H9 (cell line): ENCODE measurements around the gene SIAH2. TPM values are rescaled to one million over a fixed set of nuclear protein-coding genes. Genes with fewer than 3 reads are reported as not detected.

Experiments used
- DNase-seq: peaks from one replicate; pipeline ENCODE4 v3.0.0-alpha.2; 2017
- H2AFZ ChIP-seq: one replicate; pipeline ENCODE4 v1.6.1; 2013; ENCODE audit warnings: mild to moderate bottlenecking, low read length, control low read depth, moderate library complexity
- H2AK5ac ChIP-seq: 2 replicates; pipeline ENCODE4 v1.6.1; 2013; ENCODE audit warnings: low read length, control low read depth, mixed read lengths; ENCODE audit not compliant: insufficient read length
- H2BK120ac ChIP-seq: one replicate; pipeline ENCODE4 v1.6.1; 2013; ENCODE audit warnings: low read depth, mild to moderate bottlenecking, low read length, control low read depth, inconsistent platforms; ENCODE audit not compliant: poor library complexity, severe bottlenecking
- H2BK12ac ChIP-seq: 2 replicates; pipeline ENCODE4 v1.6.1; 2013; ENCODE audit warnings: low read length, control low read depth, mixed read lengths, low read depth; ENCODE audit not compliant: insufficient read length
- H2BK15ac ChIP-seq: 2 replicates; pipeline ENCODE4 v1.6.1; 2013; ENCODE audit warnings: low read depth, low read length, control low read depth
- H2BK20ac ChIP-seq: one replicate; pipeline ENCODE4 v1.6.1; 2013; ENCODE audit warnings: low read depth, mild to moderate bottlenecking, low read length, control low read depth, inconsistent platforms; ENCODE audit not compliant: poor library complexity, severe bottlenecking
- H2BK5ac ChIP-seq: 2 replicates; pipeline ENCODE4 v1.6.1; 2013; ENCODE audit warnings: low read length, control low read depth, mixed read lengths; ENCODE audit not compliant: insufficient read length
- H3K14ac ChIP-seq: 2 replicates; pipeline ENCODE4 v1.6.1; 2013; ENCODE audit warnings: low read length, control low read depth; ENCODE audit not compliant: insufficient read depth
- H3K18ac ChIP-seq: 2 replicates; pipeline ENCODE4 v1.6.1; 2013; ENCODE audit warnings: low read depth, mild to moderate bottlenecking, mixed read lengths, low read length, control low read depth; ENCODE audit not compliant: insufficient read length
- H3K23ac ChIP-seq: 2 replicates; pipeline ENCODE4 v1.6.1; 2013; ENCODE audit warnings: low read length, control low read depth, mixed read lengths, low read depth; ENCODE audit not compliant: insufficient read length
- H3K23me2 ChIP-seq: 2 replicates; pipeline ENCODE4 v1.6.1; 2013; ENCODE audit warnings: low read depth, mild to moderate bottlenecking, mixed read lengths, low read length, control low read depth; ENCODE audit not compliant: insufficient read length, poor library complexity, severe bottlenecking
- H3K27ac ChIP-seq: 2 replicates; pipeline ENCODE4 v1.5.1; 2013; ENCODE audit warnings: low read length, control low read depth, mixed read lengths, low read depth; ENCODE audit not compliant: insufficient read length
- H3K27me3 ChIP-seq: 2 replicates; pipeline ENCODE4 v1.6.1; 2013; ENCODE audit warnings: low read length, control low read depth, inconsistent platforms; ENCODE audit not compliant: insufficient read depth
- H3K4ac ChIP-seq: 2 replicates; pipeline ENCODE4 v1.6.1; 2013; ENCODE audit warnings: low read depth, mild to moderate bottlenecking, control low read depth, inconsistent platforms, low read length, moderate library complexity
- H3K4me1 ChIP-seq: 2 replicates; pipeline ENCODE4 v1.6.1; 2013; ENCODE audit warnings: low read length, control low read depth, inconsistent platforms; ENCODE audit not compliant: insufficient read depth
- H3K4me2 ChIP-seq: 2 replicates; pipeline ENCODE4 v1.6.1; 2013; ENCODE audit warnings: low read length, control low read depth, mixed read lengths; ENCODE audit not compliant: insufficient read length, insufficient read depth
- H3K56ac ChIP-seq: 2 replicates; pipeline ENCODE4 v1.6.1; 2013; ENCODE audit warnings: low read depth, mild to moderate bottlenecking, mixed read lengths, low read length, control low read depth; ENCODE audit not compliant: insufficient read length
- H3K79me1 ChIP-seq: 2 replicates; pipeline ENCODE4 v1.6.1; 2013; ENCODE audit warnings: low read depth, mild to moderate bottlenecking, moderate library complexity, low read length, control low read depth, inconsistent platforms; ENCODE audit not compliant: insufficient read depth, poor library complexity, severe bottlenecking
- H3K79me2 ChIP-seq: 2 replicates; pipeline ENCODE4 v1.6.1; 2013; ENCODE audit warnings: low read length, control low read depth, inconsistent platforms; ENCODE audit not compliant: insufficient read depth
- H3K9ac ChIP-seq: 2 replicates; pipeline ENCODE4 v1.6.1; 2013; ENCODE audit warnings: low read length, control low read depth, mixed read lengths; ENCODE audit not compliant: insufficient read length; ENCODE audit errors: extremely low read depth
- H3K9me3 ChIP-seq: one replicate; pipeline ENCODE4 v1.6.1; 2013; ENCODE audit warnings: low read depth, low read length, inconsistent platforms; ENCODE audit not compliant: control insufficient read depth
- H3T11ph ChIP-seq: one replicate; pipeline ENCODE4 v1.6.1; 2013; ENCODE audit warnings: mild to moderate bottlenecking, low read length, control low read depth, inconsistent platforms
- H4K20me1 ChIP-seq: one replicate; pipeline ENCODE4 v1.6.1; 2013; ENCODE audit not compliant: control insufficient read depth, insufficient read length, insufficient read depth
- H4K5ac ChIP-seq: 2 replicates; pipeline ENCODE4 v1.6.1; 2013; ENCODE audit warnings: low read depth, mild to moderate bottlenecking, mixed read lengths, low read length, control low read depth; ENCODE audit not compliant: insufficient read length
- H4K8ac ChIP-seq: replicated peaks from 2 replicates; pipeline ENCODE4 v1.6.1; 2013; ENCODE audit warnings: low read length, control low read depth, mixed read lengths, low read depth; ENCODE audit not compliant: insufficient read length
- H4K91ac ChIP-seq: 2 replicates; pipeline ENCODE4 v1.6.1; 2013; ENCODE audit warnings: low read depth, mild to moderate bottlenecking, moderate library complexity, mixed read lengths, low read length, control low read depth; ENCODE audit not compliant: insufficient read length
- H3K27ac Mint-ChIP-seq, 3 experiments: 2 replicates in 2 of 3; 3 replicates in 1 of 3; pipeline ENCODE4 v1.8.0; 2020 to 2021; ENCODE audit warnings: mixed read lengths in 3 of 3, mild to moderate bottlenecking in 1 of 3, moderate library complexity in 1 of 3
- H3K27me3 Mint-ChIP-seq: 2 replicates; pipeline ENCODE4 v1.8.0; 2021; ENCODE audit warnings: low read depth, mild to moderate bottlenecking, moderate library complexity, mixed read lengths
- H3K36me3 Mint-ChIP-seq, 3 experiments: 2 replicates in 2 of 3; 3 replicates in 1 of 3; pipeline ENCODE4 v1.8.0; 2020 to 2021; ENCODE audit warnings: low read depth in 3 of 3, mixed read lengths in 3 of 3; ENCODE audit not compliant: insufficient read depth in 1 of 3
- H3K4me1 Mint-ChIP-seq, 2 experiments: 2 replicates each; pipeline ENCODE4 v1.8.0; 2020; ENCODE audit warnings: mixed read lengths in 2 of 2
- H3K4me3 Mint-ChIP-seq, 2 experiments: 2 replicates in 1 of 2; 3 replicates in 1 of 2; pipeline ENCODE4 v1.8.0; 2020 to 2021; ENCODE audit warnings: mild to moderate bottlenecking in 2 of 2, mixed read lengths in 2 of 2, moderate library complexity in 1 of 2
- H3K9me3 Mint-ChIP-seq, 2 experiments: 2 replicates in 1 of 2; 3 replicates in 1 of 2; pipeline ENCODE4 v1.8.0; 2020; ENCODE audit warnings: mild to moderate bottlenecking in 2 of 2, mixed read lengths in 2 of 2, moderate library complexity in 1 of 2
- CTCF ChIP-seq: fragments of 200-600 bp; sonication (generic); conservative IDR thresholded peaks from 3 replicates; pipeline ENCODE4 v1.8.0; 2021; ENCODE audit warnings: antibody characterized with exemption, mild to moderate bottlenecking
- WGBS: extraction: QIAGEN DNeasy Blood & Tissue Kit; methylation state at CpG from one replicate; pipeline ENCODE4 v1.1.7; 2013; ENCODE audit warnings: missing lambda C conversion rate, low lambda C conversion rate, mixed read lengths; ENCODE audit not compliant: insufficient read length; ENCODE audit errors: extremely low coverage; 5-methylcytosine and 5-hydroxymethylcytosine counted together
- total RNA-seq: library from RNA; stranded (reverse); gene quantifications from 2 replicates; pipeline ENCODE4 v1.2.1, GENCODE V29; 2021

Gene SIAH2
- total RNA-seq, 1 experiment from 2014 or later, result 17.4 TPM

GRCh38 chr3:150744041-150744918 is 18.7 kb downstream of the SIAH2 start:
- H3K27me3 Mint-ChIP-seq, result no peaks in the 10 kb centered on the region
- H3K79me1 ChIP-seq, result no peaks in the 10 kb centered on the region
- no peak overlapping the region for H4K91ac ChIP-seq
- H3K4me1 ChIP-seq, result no peaks in the 10 kb centered on the region
- H4K8ac ChIP-seq, result no peak overlapping the region
- H2BK5ac ChIP-seq, result no peak overlapping the region
- H3T11ph ChIP-seq, result no peak overlapping the region
- no peak overlapping the region for H3K23ac ChIP-seq
- H3K27me3 ChIP-seq, result no peaks in the 10 kb centered on the region
- no peak overlapping the region for H3K4ac ChIP-seq
- H4K5ac ChIP-seq, result no peak overlapping the region
- no peak overlapping the region for H2BK120ac ChIP-seq
- peak overlapping the region in 2 of 3 experiments; percentile 41 to 87; a peak in 2 of 7 replicates for H3K27ac Mint-ChIP-seq
- H3K4me1 Mint-ChIP-seq, result peaks cover 17 to 19% of the 10 kb centered on the region in 2 experiments
- H4K20me1 ChIP-seq, result no peaks in the 10 kb centered on the region
- no peak overlapping the region for H2BK12ac ChIP-seq
- H2BK15ac ChIP-seq, result no peak overlapping the region
- TF ChIP-seq CTCF, result no peak
- no peaks in the 10 kb centered on the region; the same call in 1 of the 2 replicates for H3K79me2 ChIP-seq
- peaks cover 0 to 4% (median 4%) of the 10 kb centered on the region in 3 experiments; a peak in 4 of 7 replicates for H3K36me3 Mint-ChIP-seq
- H3K4me3 Mint-ChIP-seq, result no peak overlapping the region
- no peak overlapping the region for H3K9ac ChIP-seq
- no peak overlapping the region for H3K4me2 ChIP-seq
- DNase-seq, result no peak
- H3K18ac ChIP-seq, result no peak overlapping the region
- H3K27ac ChIP-seq, result no peak overlapping the region
- no peak overlapping the region for H2AFZ ChIP-seq
- H3K14ac ChIP-seq, result no peak overlapping the region
- H3K9me3 Mint-ChIP-seq, result no peaks in the 10 kb centered on the region
- no peak overlapping the region for H3K56ac ChIP-seq
- no peak overlapping the region for H2AK5ac ChIP-seq
- WGBS, result no CpG with 5 or more reads among the region's 8 CpGs
- no peak overlapping the region for H2BK20ac ChIP-seq
- no peaks in the 10 kb centered on the region for H3K23me2 ChIP-seq
- H3K9me3 ChIP-seq, result no peaks in the 10 kb centered on the region
